Uterus (tissue), 4 donors: ENCODE data around the gene MLPH. TPM values are rescaled to one million over a fixed set of nuclear protein-coding genes. Genes with fewer than 3 reads are reported as not detected.

ENCODE experiments used
- DNase-seq, 2 donors: peaks; one replicate each; pipeline ENCODE4 v3.0.0-alpha.2; 2019 to 2020
- H3K27ac ChIP-seq, 2 donors: fragments of 200-600 bp; sonication (generic); 1 replicate in 1 of 2; 2 replicates in 1 of 2; pipeline ENCODE4 v1.5.1; 2016 to 2018
- H3K27me3 ChIP-seq, 2 donors: fragments of 200-600 bp; sonication (generic); one replicate each; pipeline ENCODE4 v1.5.1; 2018 to 2019; ENCODE audit warnings: control low read depth in 1 of 2
- H3K36me3 ChIP-seq, 2 donors: fragments of 200-600 bp; sonication (generic); one replicate each; pipeline ENCODE4 v1.5.1; 2019; ENCODE audit warnings: control low read depth in 1 of 2
- H3K4me1 ChIP-seq, 2 donors: fragments of 200-600 bp; sonication (generic); one replicate each; pipeline ENCODE4 v1.5.1; 2018 to 2019; ENCODE audit warnings: control low read depth in 1 of 2
- H3K4me3 ChIP-seq, 2 donors: fragments of 200-600 bp; sonication (generic); 1 replicate in 1 of 2; 2 replicates in 1 of 2; pipeline ENCODE4 v1.5.1; 2018 to 2019; ENCODE audit warnings: mild to moderate bottlenecking in 1 of 2
- H3K9me3 ChIP-seq, 2 donors: fragments of 200-600 bp; sonication (generic); one replicate each; pipeline ENCODE4 v1.5.1; 2019; ENCODE audit warnings: control low read depth in 1 of 2
- CTCF ChIP-seq, 4 experiments: fragments of 200-600 bp in 2 of 4; fragments of 450-650 bp in 2 of 4; sonication (generic) in 2 of 4; IDR thresholded peaks; one replicate each; pipeline ENCODE4 v1.5.1; 2016 to 2019; ENCODE audit warnings: antibody characterized with exemption in 4 of 4, mild to moderate bottlenecking in 2 of 4, moderate library complexity in 1 of 4
- POLR2A ChIP-seq, 2 donors: fragments of 450-650 bp; IDR thresholded peaks; one replicate each; pipeline ENCODE4 v1.6.1; 2016; ENCODE audit warnings: antibody characterized with exemption in 2 of 2, mild to moderate bottlenecking in 1 of 2, moderate library complexity in 1 of 2
- intact Hi-C: fragments of 100-400 bp; cut with DNase I; formaldehyde crosslinking; loops from one replicate; pipeline ENCODE4 v1.15.1; 2023; ENCODE audit warnings: low total_unique reads
- total RNA-seq, 4 donors: library from RNA; depleted of rRNA in 3 of 4; stranded (reverse); fragments of >200 nt in 3 of 4; gene quantifications; one replicate each; pipeline versions ENCODE4 v1.1.0 to v1.2.4, GENCODE V29; 2014 to 2023
- donor health status: DM: yes; HTN: yes; CAD: no.

MLPH gene
- total RNA-seq, 4 donors from 2014 or later = 1.2 to 16.5 (median 8.9) TPM

DNA sequence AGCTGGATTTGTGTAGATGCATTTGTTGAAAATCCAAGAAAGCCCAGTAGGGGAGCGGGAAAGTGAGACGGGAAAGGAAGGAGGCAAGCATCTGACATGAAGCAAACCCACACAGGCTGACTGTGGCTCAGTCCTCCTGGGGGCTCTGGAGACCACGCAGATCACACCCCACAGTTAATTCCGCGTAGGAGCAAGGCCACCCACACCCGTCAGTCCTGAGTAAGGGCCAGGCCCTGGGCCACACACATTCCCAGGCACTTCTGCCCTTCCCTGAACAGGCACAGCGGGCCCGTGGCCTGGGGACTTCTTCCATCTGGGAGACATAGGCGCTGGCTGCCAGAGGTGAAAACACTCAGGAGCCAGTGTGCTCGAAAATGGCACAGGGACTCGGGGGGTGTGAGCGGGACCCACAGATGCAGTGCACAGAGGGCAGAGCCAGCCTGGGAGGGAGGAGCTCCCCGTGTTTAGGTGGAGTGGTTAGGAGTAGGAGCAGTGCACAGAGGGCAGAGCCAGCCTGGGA, 59.9 kb downstream of the MLPH start:
- H3K27me3 ChIP-seq = no peaks in the 10 kb centered on the region
- no peaks in the 10 kb centered on the region for H3K36me3 ChIP-seq
- no peak overlapping the region for H3K4me3 ChIP-seq
- TF ChIP-seq CTCF (IDR thresholded peaks at IDR 0.05) (no peak), POLR2A (IDR thresholded peaks at IDR 0.05) (no peak)
- H3K4me1 ChIP-seq = no peaks in the 10 kb centered on the region
- H3K27ac ChIP-seq = no peak overlapping the region
- no peaks in the 10 kb centered on the region for H3K9me3 ChIP-seq
- DNase-seq = no peak
- intact Hi-C loops = no loop called here

GRCh38 chr2:237547841-237548416, 60.9 kb downstream of the MLPH start:
- Histone ChIP-seq H3K4me3 (no peak overlapping the region), H3K27me3 (no peaks in the 10 kb centered on the region), H3K36me3 (no peaks in the 10 kb centered on the region), H3K9me3 (no peaks in the 10 kb centered on the region), H3K4me1 (no peaks in the 10 kb centered on the region), H3K27ac (no peak overlapping the region)
- DNase-seq = no peak
- intact Hi-C loops = no loop called here
- no peak for TF ChIP-seq POLR2A (IDR thresholded peaks at IDR 0.05)
- no peak for TF ChIP-seq CTCF (IDR thresholded peaks at IDR 0.05)

DNA sequence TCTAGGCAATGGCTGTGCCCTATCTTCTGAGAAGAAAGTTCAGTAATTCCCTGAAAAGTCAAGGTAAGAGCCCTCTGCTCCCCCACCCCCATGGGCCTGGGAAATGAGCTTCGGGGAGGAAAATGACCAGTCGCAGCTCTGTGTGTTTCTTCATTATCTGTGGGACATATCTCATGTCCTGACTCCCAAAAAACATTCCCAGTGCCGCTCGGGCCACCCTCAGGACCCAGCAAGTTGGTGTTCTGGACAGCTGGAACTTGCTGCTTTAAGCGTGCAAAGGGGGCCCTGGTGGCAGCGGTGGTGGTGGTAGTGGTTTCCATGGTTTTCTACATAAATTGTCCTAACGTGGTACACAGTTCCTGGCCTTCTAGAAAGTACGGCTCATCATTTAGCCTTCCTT, 62.2 kb downstream of the MLPH start:
- intact Hi-C loops = no loop called here
- H3K27me3 ChIP-seq = no peaks in the 10 kb centered on the region

GRCh38 chr2:237549643-237550415, 62.8 kb downstream of the MLPH start:
- no peaks in the 10 kb centered on the region for H3K9me3 ChIP-seq
- no peak for DNase-seq
- intact Hi-C loops = no loop called here
- no peak overlapping the region for H3K4me3 ChIP-seq
- H3K27ac ChIP-seq = no peak overlapping the region
- TF ChIP-seq POLR2A (IDR thresholded peaks at IDR 0.05) (no peak), CTCF (IDR thresholded peaks at IDR 0.05) (no peak)
- H3K27me3 ChIP-seq = no peaks in the 10 kb centered on the region
- H3K36me3 ChIP-seq = no peaks in the 10 kb centered on the region
- no peaks in the 10 kb centered on the region for H3K4me1 ChIP-seq

More for the DNA sequence above, 62.2 kb downstream of the MLPH start:
- no peaks in the 10 kb centered on the region for H3K36me3 ChIP-seq
- no peak overlapping the region for H3K27ac ChIP-seq
- TF ChIP-seq POLR2A (IDR thresholded peaks at IDR 0.05) (no peak), CTCF (IDR thresholded peaks at IDR 0.05) (no peak)
- no peak for DNase-seq
- H3K9me3 ChIP-seq = no peaks in the 10 kb centered on the region
- H3K4me3 ChIP-seq = no peak overlapping the region
- H3K4me1 ChIP-seq = no peaks in the 10 kb centered on the region

DNA sequence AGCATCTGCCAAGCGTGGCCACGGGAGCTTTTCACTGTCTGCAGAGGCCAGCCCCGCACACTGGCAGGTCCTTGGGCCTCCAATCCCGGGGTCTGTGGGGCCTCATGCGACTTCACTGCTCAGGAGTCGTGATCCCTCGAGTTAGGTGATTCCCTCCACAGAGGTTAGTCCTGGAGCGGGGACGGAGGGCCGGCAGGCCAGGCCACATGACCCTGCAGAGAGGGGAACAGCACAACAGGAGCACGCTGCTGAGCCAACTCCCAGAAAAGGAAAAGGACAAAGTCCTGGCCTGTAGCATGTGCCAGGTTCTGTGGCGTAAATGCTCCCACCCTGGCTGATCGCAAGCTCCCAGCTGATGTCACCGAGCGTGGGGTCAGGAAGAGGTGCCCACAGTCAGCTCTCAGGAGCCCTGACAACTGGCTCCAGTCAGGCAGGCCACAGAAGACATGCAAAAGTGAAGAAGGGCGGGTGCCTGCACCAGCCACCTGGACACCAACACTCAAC, 64.1 kb downstream of the MLPH start:
- Histone ChIP-seq H3K4me1 (no peaks in the 10 kb centered on the region), H3K4me3 (no peak overlapping the region), H3K27ac (no peak overlapping the region), H3K36me3 (no peaks in the 10 kb centered on the region), H3K9me3 (peaks cover 0 to 5% of the 10 kb centered on the region in 2 donors), H3K27me3 (no peaks in the 10 kb centered on the region)
- intact Hi-C loops = no loop called here
- DNase-seq = no peak
- TF ChIP-seq POLR2A (IDR thresholded peaks at IDR 0.05) (no peak), CTCF (IDR thresholded peaks at IDR 0.05) (no peak)
